Fibroblast of peridontal ligament (primary cell): ENCODE data around the gene SRPX.

Experiments
- DNase-seq: peaks from one replicate; pipeline ENCODE4 v3.0.0-alpha.2; 2010; ENCODE audit errors: extremely low read depth

The SRPX gene

GRCh38 chrX:38211891-38212635, 8.6 kb downstream of the SRPX start:
- DNase-seq: no peak

- peak; percentile 10 for DNase-seq
Measured at GRCh38 chrX:38206542-38206941, 14.1 kb downstream of the SRPX start.

GRCh38 chrX:38206036-38206435, 14.6 kb downstream of the SRPX start:
- DNase-seq: peak; percentile 17

- DNase-seq: no peak
Measured at GRCh38 chrX:38205039-38205438, 15.6 kb downstream of the SRPX start.

- DNase-seq: no peak
Measured at GRCh38 chrX:38192007-38192810, 28.5 kb downstream of the SRPX start.

- no peak for DNase-seq
Measured at GRCh38 chrX:38189431-38190250, 31.0 kb downstream of the SRPX start.

- peak; percentile 62 for DNase-seq
Measured at GRCh38 chrX:38183596-38183995, 37.1 kb downstream of the SRPX start.

- no peak for DNase-seq
Measured at GRCh38 chrX:38181357-38181756, 39.3 kb downstream of the SRPX start.

- peak; percentile 12 for DNase-seq
Measured at GRCh38 chrX:38178396-38178795, 42.3 kb downstream of the SRPX start.

- no peak for DNase-seq
Measured at GRCh38 chrX:38175139-38175538, 45.5 kb downstream of the SRPX start.

- no peak for DNase-seq
Measured at GRCh38 chrX:38172596-38172995, 48.1 kb downstream of the SRPX start.

GRCh38 chrX:38170556-38170955, 50.1 kb downstream of the SRPX start:
- peak; percentile 62 for DNase-seq

GRCh38 chrX:38166478-38167083, 54.1 kb downstream of the SRPX start:
- DNase-seq: peak; percentile 57

- DNase-seq: no peak
Measured at GRCh38 chrX:38165023-38165422, 55.6 kb downstream of the SRPX start.

GRCh38 chrX:38163193-38163592, 57.5 kb downstream of the SRPX start:
- DNase-seq: no peak

- DNase-seq: no peak
Measured at GRCh38 chrX:38156838-38157237, 63.8 kb downstream of the SRPX start.

- peak; percentile 69 for DNase-seq
Measured at GRCh38 chrX:38154818-38155217, 65.9 kb downstream of the SRPX start.

GRCh38 chrX:38154340-38154739, 66.3 kb downstream of the SRPX start:
- no peak for DNase-seq

GRCh38 chrX:38151441-38151840, 69.2 kb downstream of the SRPX start:
- DNase-seq: peak; percentile 69

- no peak for DNase-seq
Measured at GRCh38 chrX:38150993-38151392, 69.7 kb downstream of the SRPX start.

GRCh38 chrX:38149016-38149415, 71.7 kb downstream of the SRPX start:
- DNase-seq: no peak

- peak; percentile 93 for DNase-seq
Measured at GRCh38 chrX:38142610-38143009, 78.1 kb downstream of the SRPX start.
